GM23338 (cell line): ENCODE measurements around the gene SORCS2. TPM values are rescaled to one million over a fixed set of nuclear protein-coding genes. Genes with fewer than 3 reads are reported as not detected.

Experiments used
- ATAC-seq: fragments of 200-7000 bp; cut with Tn5 transposase; 3 replicates; pipeline ENCODE4 v1.9.1; 2020
- DNase-seq: peaks from one replicate; pipeline ENCODE4 v3.0.0-alpha.2; 2015; ENCODE audit warnings: low spot score
- H2AFZ ChIP-seq: fragments of 200-600 bp; sonication (generic); 2 replicates; pipeline ENCODE4 v1.8.0; 2016; ENCODE audit warnings: antibody characterized with exemption, mild to moderate bottlenecking, moderate library complexity
- H3F3A ChIP-seq: fragments of 200-600 bp; sonication (generic); replicated peaks from 2 replicates; pipeline ENCODE4 v1.8.0; 2017; ENCODE audit warnings: antibody characterized with exemption, mixed run types, low read depth
- H3K27ac ChIP-seq: fragments of 200-600 bp; sonication (generic); 2 replicates; pipeline ENCODE4 v1.6.1; 2016; ENCODE audit warnings: low read depth
- H3K27me3 ChIP-seq: fragments of 200-600 bp; sonication (generic); 2 replicates; pipeline ENCODE4 v1.8.0; 2016; ENCODE audit warnings: mild to moderate bottlenecking, mixed run types, moderate library complexity; ENCODE audit not compliant: insufficient read depth
- H3K36me3 ChIP-seq: fragments of 200-600 bp; sonication (generic); 2 replicates; pipeline ENCODE4 v1.8.0; 2016; ENCODE audit warnings: mild to moderate bottlenecking; ENCODE audit not compliant: insufficient read depth
- H3K4me1 ChIP-seq: fragments of 200-600 bp; sonication (generic); 2 replicates; pipeline ENCODE4 v1.8.0; 2016; ENCODE audit warnings: mild to moderate bottlenecking, moderate library complexity; ENCODE audit not compliant: insufficient read depth
- H3K4me2 ChIP-seq: fragments of 200-600 bp; sonication (generic); 2 replicates; pipeline ENCODE4 v1.7.1; 2017; ENCODE audit warnings: mixed run types
- H3K4me3 ChIP-seq: fragments of 200-600 bp; sonication (generic); 2 replicates; pipeline ENCODE4 v1.6.1; 2016; ENCODE audit warnings: mixed run types
- H3K79me2 ChIP-seq: fragments of 200-600 bp; sonication (generic); replicated peaks from 2 replicates; pipeline ENCODE4 v1.8.0; 2017; ENCODE audit warnings: mild to moderate bottlenecking; ENCODE audit not compliant: insufficient read depth
- H3K9me2 ChIP-seq: fragments of 200-600 bp; sonication (generic); 2 replicates; pipeline ENCODE4 v1.8.0; 2017; ENCODE audit not compliant: insufficient read depth
- H4K20me1 ChIP-seq: fragments of 200-600 bp; sonication (generic); replicated peaks from 2 replicates; pipeline ENCODE4 v1.8.0; 2017; ENCODE audit warnings: mild to moderate bottlenecking; ENCODE audit not compliant: insufficient read depth
- H3K27ac Mint-ChIP-seq: 2 replicates; pipeline ENCODE4 v1.8.0; 2020; ENCODE audit warnings: inconsistent platforms, mild to moderate bottlenecking, moderate library complexity, mixed read lengths
- H3K27me3 Mint-ChIP-seq: 3 replicates; pipeline ENCODE4 v1.8.0; 2022; ENCODE audit warnings: low read depth, mild to moderate bottlenecking, moderate library complexity, mixed read lengths, inconsistent platforms; ENCODE audit not compliant: insufficient read depth, poor library complexity
- H3K36me3 Mint-ChIP-seq: 3 replicates; pipeline ENCODE4 v1.8.0; 2021; ENCODE audit warnings: low read depth, mild to moderate bottlenecking, inconsistent platforms, moderate library complexity, mixed read lengths
- H3K4me1 Mint-ChIP-seq: 3 replicates; pipeline ENCODE4 v1.8.0; 2020; ENCODE audit warnings: mild to moderate bottlenecking, inconsistent platforms, mixed read lengths
- H3K4me3 Mint-ChIP-seq: 3 replicates; pipeline ENCODE4 v1.8.0; 2021; ENCODE audit warnings: moderate library complexity, mild to moderate bottlenecking, inconsistent platforms, mixed read lengths
- H3K9me3 Mint-ChIP-seq: 3 replicates; pipeline ENCODE4 v1.8.0; 2020; ENCODE audit warnings: moderate library complexity, mild to moderate bottlenecking, inconsistent platforms, mixed read lengths
- EZH2 ChIP-seq: fragments of 200-600 bp; sonication (generic); IDR thresholded peaks from one replicate; pipeline ENCODE4 v1.8.0; 2017; ENCODE audit warnings: antibody characterized with exemption, mild to moderate bottlenecking, low read depth; ENCODE audit not compliant: unreplicated experiment
- JUNB ChIP-seq: IDR thresholded peaks from one replicate; pipeline ENCODE4 v1.6.1; 2016; ENCODE audit warnings: antibody characterized with exemption; ENCODE audit not compliant: unreplicated experiment
- POLR2AphosphoS5 ChIP-seq: IDR thresholded peaks from 2 replicates; pipeline ENCODE4 v1.6.1; 2016; ENCODE audit warnings: antibody characterized with exemption, low read depth
- polyA plus RNA-seq: library from polyadenylated mRNA; unstranded; fragments of >200 nt; fragmentation: Nextera tagmentation; extraction: Ambion mirVana; gene quantifications from 2 replicates; pipeline ENCODE4 v1.2.1, GENCODE V29; 2016
- total RNA-seq: library from RNA; depleted of rRNA; stranded (reverse); fragments of >200 nt; shearing (Covaris generic); gene quantifications from 2 replicates; pipeline ENCODE4 v1.2.3, GENCODE V29; 2014
- TF ChIP-seq, protein P1 (sequence below), 2 experiments: fragments of 200-600 bp in 1 of 2; sonication (generic) in 1 of 2; conservative IDR thresholded peaks; 2 replicates each; pipeline versions ENCODE4 v1.5.1 to v1.6.1; 2016 to 2017; ENCODE audit warnings: antibody characterized with exemption in 2 of 2, low read depth in 2 of 2, mild to moderate bottlenecking in 2 of 2, moderate library complexity in 1 of 2
- TF ChIP-seq, protein P2 (sequence below): IDR thresholded peaks from one replicate; pipeline ENCODE4 v1.6.1; 2018; ENCODE audit warnings: antibody characterized with exemption; ENCODE audit not compliant: unreplicated experiment
- TF ChIP-seq, protein P3 (sequence below): fragments of 250-450 bp; sonication (Bioruptor Pico); IDR thresholded peaks from 2 replicates; pipeline ENCODE4 v1.5.0; 2020; ENCODE audit warnings: mild to moderate bottlenecking, moderate library complexity

SORCS2 gene
- total and polyA plus RNA-seq, 2 experiments from 2014 or later, result 0.47 to 2.4 TPM

DNA sequence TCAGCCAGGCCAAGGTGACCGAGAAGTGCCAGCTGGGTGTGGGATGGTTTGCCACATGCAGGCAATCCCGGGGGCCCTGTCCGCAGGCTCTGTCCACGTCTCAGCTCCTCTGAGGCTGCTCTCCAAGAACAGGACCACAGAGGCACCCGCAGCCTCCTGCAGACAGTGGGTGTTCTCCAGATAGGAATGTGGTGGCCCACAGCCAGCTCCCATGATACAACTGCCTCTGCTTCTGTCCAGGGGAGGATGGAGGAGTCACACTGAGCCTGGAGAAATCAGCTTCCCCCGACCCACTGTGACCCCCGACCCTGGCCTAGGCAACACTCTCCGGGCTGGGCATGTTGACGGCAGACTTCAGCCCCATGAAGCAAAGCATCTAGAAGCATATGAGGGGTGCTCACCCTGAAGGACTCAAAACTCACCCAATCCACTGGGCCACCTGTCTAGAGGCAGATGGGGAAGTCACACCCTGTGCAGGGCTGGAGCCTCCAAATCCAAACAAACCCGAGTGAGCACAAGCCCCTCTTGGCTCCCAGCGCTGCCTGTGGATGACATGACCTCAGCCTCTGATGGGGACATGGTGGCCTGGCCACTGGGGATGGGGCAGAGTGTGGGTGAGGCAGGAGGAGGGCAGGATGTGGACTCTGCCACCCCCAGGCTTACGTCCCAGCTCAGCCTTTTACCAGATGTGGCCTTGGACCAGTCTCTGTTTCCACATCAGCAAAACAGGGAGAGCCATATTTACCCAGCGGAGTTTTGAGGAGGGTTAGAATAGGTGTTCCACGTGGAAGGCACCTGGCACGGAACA is 140.1 kb downstream of the SORCS2 start:
- no peak for ATAC-seq

More for the DNA sequence above, 140.1 kb downstream of the SORCS2 start:
- no peak overlapping the region for H3K4me3 Mint-ChIP-seq
- H3K4me1 Mint-ChIP-seq, result peaks cover 10% of the 10 kb centered on the region
- Histone ChIP-seq H3K4me3 (no peak overlapping the region), H3K36me3 (no peaks in the 10 kb centered on the region), H3K27me3 (no peaks in the 10 kb centered on the region), H2AFZ (no peak overlapping the region), H3K4me1 (no peaks in the 10 kb centered on the region), H3K79me2 (no peaks in the 10 kb centered on the region), H3K4me2 (no peak overlapping the region), H3F3A (no peaks in the 10 kb centered on the region), H4K20me1 (no peaks in the 10 kb centered on the region), H3K9me2 (no peaks in the 10 kb centered on the region), H3K27ac (no peak overlapping the region)
- peaks cover 14% of the 10 kb centered on the region for H3K27me3 Mint-ChIP-seq
- no peak for DNase-seq
- H3K36me3 Mint-ChIP-seq, result no peaks in the 10 kb centered on the region
- TF ChIP-seq POLR2AphosphoS5 (no peak), EZH2 (no peak), JUNB (no peak)
- TF ChIP-seq, protein P1, sequence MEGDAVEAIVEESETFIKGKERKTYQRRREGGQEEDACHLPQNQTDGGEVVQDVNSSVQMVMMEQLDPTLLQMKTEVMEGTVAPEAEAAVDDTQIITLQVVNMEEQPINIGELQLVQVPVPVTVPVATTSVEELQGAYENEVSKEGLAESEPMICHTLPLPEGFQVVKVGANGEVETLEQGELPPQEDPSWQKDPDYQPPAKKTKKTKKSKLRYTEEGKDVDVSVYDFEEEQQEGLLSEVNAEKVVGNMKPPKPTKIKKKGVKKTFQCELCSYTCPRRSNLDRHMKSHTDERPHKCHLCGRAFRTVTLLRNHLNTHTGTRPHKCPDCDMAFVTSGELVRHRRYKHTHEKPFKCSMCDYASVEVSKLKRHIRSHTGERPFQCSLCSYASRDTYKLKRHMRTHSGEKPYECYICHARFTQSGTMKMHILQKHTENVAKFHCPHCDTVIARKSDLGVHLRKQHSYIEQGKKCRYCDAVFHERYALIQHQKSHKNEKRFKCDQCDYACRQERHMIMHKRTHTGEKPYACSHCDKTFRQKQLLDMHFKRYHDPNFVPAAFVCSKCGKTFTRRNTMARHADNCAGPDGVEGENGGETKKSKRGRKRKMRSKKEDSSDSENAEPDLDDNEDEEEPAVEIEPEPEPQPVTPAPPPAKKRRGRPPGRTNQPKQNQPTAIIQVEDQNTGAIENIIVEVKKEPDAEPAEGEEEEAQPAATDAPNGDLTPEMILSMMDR (conservative IDR thresholded peaks at IDR 0.05; ENCODE audit: low read depth in 2 of 2), result no peak
- TF ChIP-seq, protein P2, sequence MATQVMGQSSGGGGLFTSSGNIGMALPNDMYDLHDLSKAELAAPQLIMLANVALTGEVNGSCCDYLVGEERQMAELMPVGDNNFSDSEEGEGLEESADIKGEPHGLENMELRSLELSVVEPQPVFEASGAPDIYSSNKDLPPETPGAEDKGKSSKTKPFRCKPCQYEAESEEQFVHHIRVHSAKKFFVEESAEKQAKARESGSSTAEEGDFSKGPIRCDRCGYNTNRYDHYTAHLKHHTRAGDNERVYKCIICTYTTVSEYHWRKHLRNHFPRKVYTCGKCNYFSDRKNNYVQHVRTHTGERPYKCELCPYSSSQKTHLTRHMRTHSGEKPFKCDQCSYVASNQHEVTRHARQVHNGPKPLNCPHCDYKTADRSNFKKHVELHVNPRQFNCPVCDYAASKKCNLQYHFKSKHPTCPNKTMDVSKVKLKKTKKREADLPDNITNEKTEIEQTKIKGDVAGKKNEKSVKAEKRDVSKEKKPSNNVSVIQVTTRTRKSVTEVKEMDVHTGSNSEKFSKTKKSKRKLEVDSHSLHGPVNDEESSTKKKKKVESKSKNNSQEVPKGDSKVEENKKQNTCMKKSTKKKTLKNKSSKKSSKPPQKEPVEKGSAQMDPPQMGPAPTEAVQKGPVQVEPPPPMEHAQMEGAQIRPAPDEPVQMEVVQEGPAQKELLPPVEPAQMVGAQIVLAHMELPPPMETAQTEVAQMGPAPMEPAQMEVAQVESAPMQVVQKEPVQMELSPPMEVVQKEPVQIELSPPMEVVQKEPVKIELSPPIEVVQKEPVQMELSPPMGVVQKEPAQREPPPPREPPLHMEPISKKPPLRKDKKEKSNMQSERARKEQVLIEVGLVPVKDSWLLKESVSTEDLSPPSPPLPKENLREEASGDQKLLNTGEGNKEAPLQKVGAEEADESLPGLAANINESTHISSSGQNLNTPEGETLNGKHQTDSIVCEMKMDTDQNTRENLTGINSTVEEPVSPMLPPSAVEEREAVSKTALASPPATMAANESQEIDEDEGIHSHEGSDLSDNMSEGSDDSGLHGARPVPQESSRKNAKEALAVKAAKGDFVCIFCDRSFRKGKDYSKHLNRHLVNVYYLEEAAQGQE, result no peak
- TF ChIP-seq, protein P3, sequence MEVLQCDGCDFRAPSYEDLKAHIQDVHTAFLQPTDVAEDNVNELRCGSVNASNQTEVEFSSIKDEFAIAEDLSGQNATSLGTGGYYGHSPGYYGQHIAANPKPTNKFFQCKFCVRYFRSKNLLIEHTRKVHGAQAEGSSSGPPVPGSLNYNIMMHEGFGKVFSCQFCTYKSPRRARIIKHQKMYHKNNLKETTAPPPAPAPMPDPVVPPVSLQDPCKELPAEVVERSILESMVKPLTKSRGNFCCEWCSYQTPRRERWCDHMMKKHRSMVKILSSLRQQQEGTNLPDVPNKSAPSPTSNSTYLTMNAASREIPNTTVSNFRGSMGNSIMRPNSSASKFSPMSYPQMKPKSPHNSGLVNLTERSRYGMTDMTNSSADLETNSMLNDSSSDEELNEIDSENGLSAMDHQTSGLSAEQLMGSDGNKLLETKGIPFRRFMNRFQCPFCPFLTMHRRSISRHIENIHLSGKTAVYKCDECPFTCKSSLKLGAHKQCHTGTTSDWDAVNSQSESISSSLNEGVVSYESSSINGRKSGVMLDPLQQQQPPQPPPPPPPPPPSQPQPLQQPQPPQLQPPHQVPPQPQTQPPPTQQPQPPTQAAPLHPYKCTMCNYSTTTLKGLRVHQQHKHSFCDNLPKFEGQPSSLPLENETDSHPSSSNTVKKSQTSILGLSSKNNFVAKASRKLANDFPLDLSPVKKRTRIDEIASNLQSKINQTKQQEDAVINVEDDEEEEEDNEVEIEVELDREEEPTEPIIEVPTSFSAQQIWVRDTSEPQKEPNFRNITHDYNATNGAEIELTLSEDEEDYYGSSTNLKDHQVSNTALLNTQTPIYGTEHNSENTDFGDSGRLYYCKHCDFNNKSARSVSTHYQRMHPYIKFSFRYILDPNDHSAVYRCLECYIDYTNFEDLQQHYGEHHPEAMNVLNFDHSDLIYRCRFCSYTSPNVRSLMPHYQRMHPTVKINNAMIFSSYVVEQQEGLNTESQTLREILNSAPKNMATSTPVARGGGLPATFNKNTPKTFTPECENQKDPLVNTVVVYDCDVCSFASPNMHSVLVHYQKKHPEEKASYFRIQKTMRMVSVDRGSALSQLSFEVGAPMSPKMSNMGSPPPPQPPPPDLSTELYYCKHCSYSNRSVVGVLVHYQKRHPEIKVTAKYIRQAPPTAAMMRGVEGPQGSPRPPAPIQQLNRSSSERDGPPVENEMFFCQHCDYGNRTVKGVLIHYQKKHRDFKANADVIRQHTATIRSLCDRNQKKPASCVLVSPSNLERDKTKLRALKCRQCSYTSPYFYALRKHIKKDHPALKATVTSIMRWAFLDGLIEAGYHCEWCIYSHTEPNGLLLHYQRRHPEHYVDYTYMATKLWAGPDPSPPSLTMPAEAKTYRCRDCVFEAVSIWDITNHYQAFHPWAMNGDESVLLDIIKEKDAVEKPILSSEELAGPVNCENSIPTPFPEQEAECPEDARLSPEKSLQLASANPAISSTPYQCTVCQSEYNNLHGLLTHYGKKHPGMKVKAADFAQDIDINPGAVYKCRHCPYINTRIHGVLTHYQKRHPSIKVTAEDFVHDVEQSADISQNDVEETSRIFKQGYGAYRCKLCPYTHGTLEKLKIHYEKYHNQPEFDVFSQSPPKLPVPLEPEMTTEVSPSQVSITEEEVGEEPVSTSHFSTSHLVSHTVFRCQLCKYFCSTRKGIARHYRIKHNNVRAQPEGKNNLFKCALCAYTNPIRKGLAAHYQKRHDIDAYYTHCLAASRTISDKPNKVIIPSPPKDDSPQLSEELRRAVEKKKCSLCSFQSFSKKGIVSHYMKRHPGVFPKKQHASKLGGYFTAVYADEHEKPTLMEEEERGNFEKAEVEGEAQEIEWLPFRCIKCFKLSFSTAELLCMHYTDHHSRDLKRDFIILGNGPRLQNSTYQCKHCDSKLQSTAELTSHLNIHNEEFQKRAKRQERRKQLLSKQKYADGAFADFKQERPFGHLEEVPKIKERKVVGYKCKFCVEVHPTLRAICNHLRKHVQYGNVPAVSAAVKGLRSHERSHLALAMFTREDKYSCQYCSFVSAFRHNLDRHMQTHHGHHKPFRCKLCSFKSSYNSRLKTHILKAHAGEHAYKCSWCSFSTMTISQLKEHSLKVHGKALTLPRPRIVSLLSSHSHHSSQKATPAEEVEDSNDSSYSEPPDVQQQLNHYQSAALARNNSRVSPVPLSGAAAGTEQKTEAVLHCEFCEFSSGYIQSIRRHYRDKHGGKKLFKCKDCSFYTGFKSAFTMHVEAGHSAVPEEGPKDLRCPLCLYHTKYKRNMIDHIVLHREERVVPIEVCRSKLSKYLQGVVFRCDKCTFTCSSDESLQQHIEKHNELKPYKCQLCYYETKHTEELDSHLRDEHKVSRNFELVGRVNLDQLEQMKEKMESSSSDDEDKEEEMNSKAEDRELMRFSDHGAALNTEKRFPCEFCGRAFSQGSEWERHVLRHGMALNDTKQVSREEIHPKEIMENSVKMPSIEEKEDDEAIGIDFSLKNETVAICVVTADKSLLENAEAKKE (CRISPR knock-in tag), result no peak
- H3K9me3 Mint-ChIP-seq, result no peaks in the 10 kb centered on the region; the same call in 2 of the 3 replicates
- no peak overlapping the region for H3K27ac Mint-ChIP-seq
